ES-I3 (cell line): ENCODE data around the gene GCDH.
"Not testable (repeated sequence)": the region's sequence is repeated elsewhere in the genome, so short reads cannot be mapped to it uniquely, and the experiment has no call there.

Experiments used
- H3K36me3 ChIP-seq: 2 replicates; pipeline ENCODE4 v1.6.1; 2013; ENCODE audit warnings: mild to moderate bottlenecking, low read length, control low read depth, moderate library complexity; ENCODE audit not compliant: insufficient read depth
- H3K4me1 ChIP-seq: 2 replicates; pipeline ENCODE4 v1.6.1; 2013; ENCODE audit warnings: mild to moderate bottlenecking, control low read depth, low read length; ENCODE audit not compliant: insufficient read depth
- H3K9ac ChIP-seq: 2 replicates; pipeline ENCODE4 v1.6.1; 2013; ENCODE audit warnings: low read depth, mild to moderate bottlenecking, low read length, moderate library complexity
- H3K9me3 ChIP-seq: 2 replicates; pipeline ENCODE4 v1.6.1; 2013; ENCODE audit warnings: mild to moderate bottlenecking, low read length, moderate library complexity; ENCODE audit not compliant: control insufficient read depth, insufficient read depth

Gene GCDH

GRCh38 chr19:12913011-12913561 is 22.1 kb downstream of the GCDH start:
- peaks cover 18% of the 10 kb centered on the region for H3K4me1 ChIP-seq
- H3K36me3 ChIP-seq, result no peaks in the 10 kb centered on the region
- H3K9me3 ChIP-seq, result no peaks in the 10 kb centered on the region
- peak overlapping the region; percentile 31 for H3K9ac ChIP-seq

DNA sequence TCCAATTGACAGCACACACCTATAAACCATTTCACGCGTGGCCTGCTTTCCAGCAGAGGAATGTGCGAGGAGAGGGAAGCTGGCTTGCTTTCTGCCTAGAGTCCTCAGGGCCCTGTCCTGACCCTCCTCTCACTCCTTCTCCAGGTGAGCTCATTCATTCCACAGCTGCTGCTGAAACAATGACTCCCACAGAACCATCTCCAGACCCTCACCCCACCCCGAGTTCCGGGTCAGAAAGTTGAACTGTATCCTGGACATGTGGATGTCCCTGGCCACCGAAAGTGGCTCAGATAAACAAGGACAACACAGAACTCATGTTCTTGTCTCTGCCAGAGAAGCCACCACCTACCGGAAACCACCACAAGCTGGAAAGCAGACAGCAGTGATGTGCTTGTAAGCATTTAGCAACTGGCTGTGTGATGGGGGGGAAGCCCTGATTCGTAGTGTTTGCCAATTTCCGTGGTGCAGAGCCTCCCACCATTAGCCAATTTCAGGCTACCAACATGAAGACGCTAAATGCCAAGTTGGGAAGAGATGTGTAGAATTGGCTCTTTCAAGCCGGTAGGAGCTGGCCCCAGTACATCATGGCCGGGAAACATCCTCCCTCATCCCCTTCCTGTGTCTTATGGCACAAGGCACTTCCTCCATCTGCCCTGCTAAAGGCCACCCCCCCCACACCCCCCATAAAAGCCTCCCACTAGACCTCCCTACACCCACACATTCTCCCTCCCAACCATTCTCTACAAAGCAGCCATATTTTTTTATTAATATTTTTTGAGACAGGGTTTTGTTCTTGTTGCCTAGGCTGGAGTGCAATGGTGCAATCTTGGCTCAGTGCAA is 23.1 kb downstream of the GCDH start:
- Histone ChIP-seq H3K36me3 (no peaks in the 10 kb centered on the region), H3K9me3 (no peaks in the 10 kb centered on the region), H3K4me1 (peaks cover 18% of the 10 kb centered on the region), H3K9ac (no peak overlapping the region)

- peaks cover 18% of the 10 kb centered on the region for H3K4me1 ChIP-seq
- not testable (repeated sequence) for H3K36me3 ChIP-seq, H3K9ac ChIP-seq, H3K9me3 ChIP-seq
These were observed 24.9 kb downstream of the GCDH start for GRCh38 chr19:12915860-12916259.

DNA sequence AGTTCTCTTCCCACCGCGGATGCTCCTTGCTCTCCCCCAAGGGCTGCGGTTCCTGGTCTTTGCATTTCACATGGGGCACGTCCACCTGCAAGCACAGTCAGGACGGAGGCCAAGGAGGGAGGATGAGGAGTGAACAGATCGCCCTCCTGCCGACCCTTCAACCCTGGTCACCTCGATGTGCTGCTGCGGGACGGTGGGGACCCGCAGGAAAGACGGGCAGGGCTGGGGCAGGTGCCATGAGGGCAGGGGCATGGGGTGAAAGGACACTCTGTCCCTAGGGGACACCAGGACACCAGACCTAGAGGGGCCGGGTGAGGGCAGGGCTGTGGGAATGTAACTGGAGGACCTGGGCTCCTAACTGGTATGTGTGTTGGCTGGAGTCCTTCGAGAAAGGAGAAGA is 27.3 kb downstream of the GCDH start:
- no peak overlapping the region for H3K9ac ChIP-seq
- H3K4me1 ChIP-seq, result peaks cover 8% of the 10 kb centered on the region; the same call in 1 of the 2 replicates
- H3K36me3 ChIP-seq, result 0 out of 2 replicates have a peak, but pooled peaks cover 3% of the 10 kb centered on the region
- H3K9me3 ChIP-seq, result no peaks in the 10 kb centered on the region

DNA sequence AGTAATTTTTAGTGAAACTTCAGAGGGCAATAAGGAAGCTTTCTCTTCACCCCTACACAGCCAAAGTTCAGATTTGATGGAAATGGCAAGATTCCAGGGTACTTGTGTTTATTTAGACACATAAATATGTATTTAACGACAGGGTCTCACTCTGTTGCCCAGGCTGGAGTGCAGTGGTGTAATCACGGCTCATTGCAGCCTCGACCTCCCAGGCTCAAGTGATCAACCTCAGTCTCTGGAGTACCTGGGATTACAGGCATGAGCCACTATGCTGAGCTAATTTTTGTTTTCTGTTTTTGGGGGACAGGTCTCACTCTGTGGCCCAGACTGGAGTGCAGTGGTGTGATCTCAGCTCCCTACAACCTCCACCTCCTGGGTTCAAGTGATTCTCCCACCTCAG is 30.1 kb downstream of the GCDH start:
- Histone ChIP-seq H3K36me3 (peaks cover 3% of the 10 kb centered on the region; the same call in 1 of the 2 replicates), H3K9ac (no peak overlapping the region), H3K9me3 (no peaks in the 10 kb centered on the region), H3K4me1 (no peaks in the 10 kb centered on the region)

DNA sequence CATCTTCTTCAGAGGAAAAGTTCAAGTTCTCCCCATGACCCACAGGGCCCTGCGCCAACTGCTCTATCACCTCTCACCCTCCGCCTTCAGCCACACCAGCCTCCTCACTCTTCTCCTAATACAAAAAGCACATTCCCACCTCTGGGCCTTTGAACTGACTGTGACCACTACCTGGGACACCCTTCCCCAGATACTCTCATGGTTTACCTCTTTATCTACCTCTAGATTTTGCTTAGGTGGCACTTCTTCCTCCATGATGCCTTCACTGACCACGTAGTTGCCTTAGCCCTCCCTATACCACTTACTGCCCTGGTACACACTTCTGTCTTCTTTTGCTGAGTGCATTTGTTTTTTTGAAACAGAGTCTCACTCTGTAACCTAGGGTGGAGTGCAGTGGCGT is 32.0 kb downstream of the GCDH start:
- H3K9me3 ChIP-seq, result no peaks in the 10 kb centered on the region
- no peak overlapping the region for H3K9ac ChIP-seq
- no peaks in the 10 kb centered on the region for H3K4me1 ChIP-seq
- peaks cover 8% of the 10 kb centered on the region for H3K36me3 ChIP-seq

GRCh38 chr19:12924621-12925310 is 33.8 kb downstream of the GCDH start:
- no peaks in the 10 kb centered on the region for H3K9me3 ChIP-seq
- peaks cover 12% of the 10 kb centered on the region for H3K36me3 ChIP-seq
- H3K4me1 ChIP-seq, result no peaks in the 10 kb centered on the region
- H3K9ac ChIP-seq, result no peak overlapping the region

DNA sequence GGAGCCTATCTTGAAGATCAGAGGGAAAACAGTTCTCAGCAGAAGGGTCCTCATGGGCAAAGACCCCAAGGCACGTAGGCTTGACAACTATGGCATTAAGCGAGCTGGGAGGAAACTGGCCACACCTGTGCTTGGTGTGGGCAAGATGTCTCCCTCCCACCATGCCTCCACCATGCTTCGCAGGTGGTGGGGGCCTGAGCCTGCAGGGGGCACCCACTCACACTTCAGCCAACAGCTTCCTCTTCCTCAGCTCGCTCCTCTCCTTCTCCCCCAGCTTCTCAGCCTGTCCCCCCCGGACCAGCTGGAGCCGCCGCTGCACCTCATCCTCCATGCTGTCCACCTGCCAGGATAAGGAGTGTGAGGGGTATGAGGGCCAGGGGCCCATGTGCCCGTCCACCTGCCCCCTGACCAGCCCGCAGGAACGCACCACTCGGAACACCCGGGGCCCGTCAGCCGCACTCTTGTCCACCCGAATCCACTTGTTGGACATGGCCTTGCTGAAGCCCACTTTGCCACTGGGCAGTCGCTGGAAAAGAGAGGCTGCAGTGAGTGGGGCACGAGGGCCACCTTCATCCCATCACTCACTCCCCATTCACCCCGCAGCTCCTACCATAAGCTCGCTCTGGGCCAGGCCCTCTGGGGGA is 39.2 kb downstream of the GCDH start:
- H3K9ac ChIP-seq, result no peak overlapping the region
- no peaks in the 10 kb centered on the region for H3K4me1 ChIP-seq
- peaks cover 14% of the 10 kb centered on the region for H3K36me3 ChIP-seq
- H3K9me3 ChIP-seq, result no peaks in the 10 kb centered on the region

DNA sequence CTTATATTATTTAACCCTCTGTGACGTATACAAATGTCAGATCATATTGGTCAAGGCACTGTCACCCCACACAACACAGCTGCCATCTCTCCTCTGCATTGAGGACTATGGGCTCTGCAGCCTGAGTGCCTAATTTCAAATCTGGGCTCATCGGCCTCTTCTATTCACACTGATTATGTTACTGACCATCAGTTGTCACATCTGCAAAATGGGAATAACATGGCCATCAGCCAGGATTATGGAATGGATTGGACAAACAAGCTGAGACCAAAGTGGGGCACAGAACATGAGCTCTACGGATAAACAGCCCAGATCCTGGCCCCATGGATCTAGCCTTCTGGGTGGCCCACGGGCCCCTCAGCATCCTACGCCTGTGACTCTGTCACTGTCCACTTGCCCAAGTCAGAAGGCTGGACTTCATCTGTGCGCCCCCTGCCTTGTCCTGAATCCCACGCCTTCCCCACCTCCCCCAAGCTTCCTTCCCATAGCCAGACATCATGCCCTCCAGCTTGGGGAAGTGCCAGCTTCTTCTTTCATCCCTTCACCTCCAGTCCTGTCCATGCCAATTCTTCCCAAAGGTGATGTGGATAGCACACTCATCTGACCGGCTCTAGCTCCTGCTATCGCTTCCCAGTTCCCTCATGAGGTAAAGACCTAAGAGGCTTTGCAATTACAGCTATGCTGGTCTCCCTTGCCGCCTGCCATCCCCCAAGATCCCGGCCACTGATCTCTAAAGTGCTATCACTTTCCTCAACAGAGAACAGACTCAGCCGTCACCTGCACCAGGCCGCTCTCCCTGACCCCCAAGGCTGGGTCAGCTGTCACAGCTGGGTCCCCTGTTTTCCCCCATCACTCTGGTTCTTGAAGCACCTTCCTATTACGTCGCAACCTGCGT is 41.7 kb downstream of the GCDH start:
- H3K4me1 ChIP-seq, result no peaks in the 10 kb centered on the region
- H3K36me3 ChIP-seq, result peaks cover 8% of the 10 kb centered on the region
- H3K9ac ChIP-seq, result peak overlapping the region; percentile 94
- H3K9me3 ChIP-seq, result no peaks in the 10 kb centered on the region

DNA sequence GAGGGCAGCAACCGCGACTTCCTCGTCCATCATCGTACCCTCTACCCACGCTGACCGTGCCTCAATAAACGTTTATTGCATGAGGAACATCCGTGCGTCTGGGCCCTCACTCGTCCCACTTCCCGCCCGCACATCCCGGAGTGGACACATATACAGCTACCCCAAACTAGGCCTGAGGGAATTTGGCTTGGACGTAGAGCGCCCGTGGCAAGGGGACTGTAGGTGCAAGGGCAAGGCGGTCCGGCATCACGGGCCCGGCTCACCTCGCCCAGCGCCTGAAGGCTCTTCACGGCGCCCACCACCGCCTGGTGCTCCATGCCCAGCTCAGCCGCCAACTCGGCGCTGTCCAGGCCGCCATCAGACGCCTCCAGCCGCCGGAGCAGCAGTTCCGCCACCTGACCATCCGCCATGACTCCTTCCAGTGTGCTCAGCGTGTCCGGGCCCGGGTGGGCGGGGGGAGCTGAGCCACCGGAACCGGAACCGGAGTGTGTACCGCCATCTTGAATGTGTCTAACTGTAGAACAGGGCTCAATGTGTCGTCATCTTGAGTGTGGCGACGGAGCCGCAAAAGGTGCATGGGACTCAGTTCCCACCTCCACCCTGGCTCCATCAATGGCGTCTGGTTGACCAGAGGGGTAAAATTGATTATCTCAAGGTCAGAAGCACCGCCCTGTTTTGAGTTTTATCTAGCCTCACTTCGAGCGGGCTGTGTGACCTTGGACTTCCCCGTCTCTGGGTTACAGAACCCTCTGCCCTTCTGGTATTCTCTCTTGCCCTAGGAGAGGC is 42.5 kb downstream of the GCDH start, which contains the start of gene FARSA:
Gene FARSA (minus strand): TSS at position 425 of the 786 bp plus-strand sequence. CDS start 15 bp downstream, at position 410.
- Histone ChIP-seq H3K9ac (peak within 1 kb of the TSS; percentile 94), H3K4me1 (no peaks in the 10 kb centered on the region), H3K36me3 (peaks cover 8% of the 10 kb centered on the region), H3K9me3 (no peaks in the 10 kb centered on the region)

- H3K4me1 ChIP-seq, result peaks cover 4% of the 10 kb centered on the region; the same call in 1 of the 2 replicates
- peaks cover 11% of the 10 kb centered on the region for H3K36me3 ChIP-seq
- no peaks in the 10 kb centered on the region for H3K9me3 ChIP-seq
- no peak overlapping the region for H3K9ac ChIP-seq
These were observed 44.1 kb downstream of the GCDH start for GRCh38 chr19:12935071-12935470.

GRCh38 chr19:12936582-12936981 is 45.6 kb downstream of the GCDH start:
- no peak overlapping the region for H3K9ac ChIP-seq
- no peaks in the 10 kb centered on the region for H3K9me3 ChIP-seq
- H3K36me3 ChIP-seq, result peaks cover 22% of the 10 kb centered on the region
- peaks cover 4% of the 10 kb centered on the region; the same call in 1 of the 2 replicates for H3K4me1 ChIP-seq
